HL-60 (cell line): ENCODE measurements around the gene NFE2L1.
A peak's percentile ranks its signal among the peaks of the same experiment; 100 is the strongest.

Experiments used
- DNase-seq, 2 experiments: peaks; one replicate each; pipeline ENCODE4 v3.0.0-alpha.2; 2010 to 2020; ENCODE audit warnings: low read depth in 1 of 2, low spot score in 1 of 2
- H3K27ac ChIP-seq: fragments of 250-450 bp; sonication (Bioruptor Pico); replicated peaks from 2 replicates; pipeline ENCODE4 v1.5.1; 2020; ENCODE audit warnings: mild to moderate bottlenecking, moderate library complexity
- H3K27me3 ChIP-seq: fragments of 250-450 bp; sonication (Bioruptor Pico); 2 replicates; pipeline ENCODE4 v1.5.1; 2021; ENCODE audit warnings: mild to moderate bottlenecking, moderate library complexity; ENCODE audit not compliant: insufficient read depth, poor library complexity, severe bottlenecking
- H3K4me3 ChIP-seq: replicated peaks from 2 replicates; pipeline ENCODE4 v1.5.1; 2011; ENCODE audit warnings: mild to moderate bottlenecking, control low read depth, low read length; ENCODE audit not compliant: insufficient read depth
- CTCF ChIP-seq: IDR thresholded peaks from one replicate; pipeline ENCODE4 v1.5.1; 2011; ENCODE audit warnings: low read length, control low read depth, inconsistent platforms; ENCODE audit not compliant: insufficient read depth
- GABPA ChIP-seq: IDR thresholded peaks from 2 replicates; pipeline ENCODE4 v1.6.1; 2012; ENCODE audit warnings: low read depth
- POLR2AphosphoS5 ChIP-seq: IDR thresholded peaks from 2 replicates; pipeline ENCODE4 v1.6.1; 2012; ENCODE audit warnings: low read depth
- REST ChIP-seq: IDR thresholded peaks from 2 replicates; pipeline ENCODE4 v1.6.1; 2012; ENCODE audit warnings: low read depth; ENCODE audit not compliant: insufficient replicate concordance
- SPI1 ChIP-seq: IDR thresholded peaks from 2 replicates; pipeline ENCODE4 v1.6.1; 2012; ENCODE audit warnings: low read depth, mild to moderate bottlenecking, borderline replicate concordance

NFE2L1 gene

GRCh38 chr17:48045316-48046001 is 2.7 kb upstream of the NFE2L1 start:
- H3K27me3 ChIP-seq: no peaks in the 10 kb centered on the region
- no peak overlapping the region for H3K27ac ChIP-seq
- DNase-seq: no peak
- H3K4me3 ChIP-seq: no peak overlapping the region
- no peak for TF ChIP-seq SPI1
- no peak for TF ChIP-seq GABPA
- TF ChIP-seq POLR2AphosphoS5: no peak

- Histone ChIP-seq H3K27ac (no peak overlapping the region), H3K4me3 (peak overlapping the region; percentile 50; the same call in 1 of the 2 replicates), H3K27me3 (no peaks in the 10 kb centered on the region)
- DNase-seq: no peak
- no peak for TF ChIP-seq SPI1
- TF ChIP-seq CTCF: no peak
Observed at GRCh38 chr17:48046296-48046695, 1.9 kb upstream of the NFE2L1 start.

- Histone ChIP-seq H3K4me3 (peak overlapping the region; percentile 50), H3K27me3 (no peaks in the 10 kb centered on the region), H3K27ac (peak overlapping the region; percentile 97)
- no peak for DNase-seq
- TF ChIP-seq CTCF: no peak
- TF ChIP-seq SPI1: no peak
- no peak for TF ChIP-seq POLR2AphosphoS5
- no peak for TF ChIP-seq REST
- TF ChIP-seq GABPA: no peak
Observed at GRCh38 chr17:48047113-48047740, 932 bp upstream of the NFE2L1 start.

GRCh38 chr17:48048384-48049126 is 396 bp downstream of the NFE2L1 start:
- peak overlapping the region; percentile 97 for H3K27ac ChIP-seq
- H3K27me3 ChIP-seq: no peaks in the 10 kb centered on the region
- TF ChIP-seq SPI1: no peak
- peak; percentile 62; the same call in 1 of the 2 replicates for TF ChIP-seq POLR2AphosphoS5
- peak overlapping the region; percentile 89 for H3K4me3 ChIP-seq
- peak; percentile 73 to 88 for DNase-seq

GRCh38 chr17:48051283-48051682 is 3.1 kb downstream of the NFE2L1 start:
- no peak for DNase-seq
- no peak overlapping the region for H3K27ac ChIP-seq
- no peak for TF ChIP-seq GABPA
- no peak for TF ChIP-seq POLR2AphosphoS5
- TF ChIP-seq CTCF: no peak
- TF ChIP-seq REST: no peak
- TF ChIP-seq SPI1: no peak
- no peaks in the 10 kb centered on the region for H3K27me3 ChIP-seq
- H3K4me3 ChIP-seq: no peak overlapping the region
